Osteoblast (primary cell): ENCODE measurements around the gene NUBPL. TPM values are rescaled to one million over a fixed set of nuclear protein-coding genes. Genes with fewer than 3 reads are reported as not detected.
A peak's percentile ranks its signal among the peaks of the same experiment; 100 is the strongest.

Experiments
- DNase-seq: peaks from one replicate; pipeline ENCODE4 v3.0.0; 2011; ENCODE audit warnings: low spot score, mixed read lengths; ENCODE audit not compliant: insufficient read length; ENCODE audit errors: missing footprints
- H2AFZ ChIP-seq: 2 replicates; pipeline ENCODE4 v1.6.0; 2011; ENCODE audit warnings: mild to moderate bottlenecking, low read length
- H3K27ac ChIP-seq: 2 replicates; pipeline ENCODE4 v1.5.1; 2011; ENCODE audit warnings: mild to moderate bottlenecking, low read depth, low read length, moderate library complexity
- H3K27me3 ChIP-seq: 2 replicates; pipeline ENCODE4 v1.6.0; 2012; ENCODE audit warnings: mild to moderate bottlenecking, control low read depth, inconsistent platforms, low read length, moderate library complexity; ENCODE audit not compliant: insufficient read depth
- H3K36me3 ChIP-seq: 2 replicates; pipeline ENCODE4 v1.5.1; 2011; ENCODE audit warnings: mild to moderate bottlenecking, low read length, control low read depth, moderate library complexity; ENCODE audit not compliant: insufficient read depth
- H3K4me1 ChIP-seq: 2 replicates; pipeline ENCODE4 v1.5.1; 2011; ENCODE audit warnings: mild to moderate bottlenecking, low read length, control low read depth, moderate library complexity; ENCODE audit not compliant: insufficient read depth
- H3K4me2 ChIP-seq: 2 replicates; pipeline ENCODE4 v1.6.0; 2011; ENCODE audit warnings: mild to moderate bottlenecking, low read length; ENCODE audit not compliant: insufficient read depth
- H3K4me3 ChIP-seq: fragments of 200-600 bp; sonication (generic); 3 replicates; pipeline ENCODE4 v1.5.1; 2012; ENCODE audit warnings: mild to moderate bottlenecking, low read length, inconsistent platforms; ENCODE audit not compliant: insufficient read depth
- H3K79me2 ChIP-seq: 2 replicates; pipeline ENCODE4 v1.6.0; 2012; ENCODE audit warnings: mild to moderate bottlenecking, low read length, control low read depth, inconsistent platforms; ENCODE audit not compliant: insufficient read depth
- H3K9me3 ChIP-seq: 2 replicates; pipeline ENCODE4 v1.5.1; 2011; ENCODE audit warnings: low read depth, low read length, control low read depth
- H4K20me1 ChIP-seq: 2 replicates; pipeline ENCODE4 v1.6.0; 2012; ENCODE audit warnings: mild to moderate bottlenecking, low read length, control low read depth; ENCODE audit not compliant: insufficient read depth
- CTCF ChIP-seq: IDR thresholded peaks from 2 replicates; pipeline ENCODE4 v1.5.1; 2011; ENCODE audit warnings: mild to moderate bottlenecking, low read depth, low read length, moderate library complexity; ENCODE audit errors: extremely low read depth
- total RNA-seq: library from RNA; depleted of rRNA; stranded (reverse); fragments of >200 nt; gene quantifications from 2 replicates; pipeline ENCODE4 v1.2.3, GENCODE V29; 2012

NUBPL gene
- total RNA-seq, 1 donor, result 11.6 TPM

- H3K27me3 ChIP-seq, result no peaks in the 10 kb centered on the region
- no peak overlapping the region for H3K4me3 ChIP-seq
- no peaks in the 10 kb centered on the region for H3K79me2 ChIP-seq
- peak overlapping the region; percentile 12 for H3K4me2 ChIP-seq
- H2AFZ ChIP-seq, result no peak overlapping the region
- no peak for DNase-seq
- H3K4me1 ChIP-seq, result no peaks in the 10 kb centered on the region
- no peak overlapping the region for H3K27ac ChIP-seq
- H4K20me1 ChIP-seq, result no peaks in the 10 kb centered on the region
- H3K36me3 ChIP-seq, result no peaks in the 10 kb centered on the region
- H3K9me3 ChIP-seq, result no peaks in the 10 kb centered on the region
- no peak for TF ChIP-seq CTCF
Measured at GRCh38 chr14:31530136-31530535, 31.1 kb upstream of the NUBPL start.

- no peaks in the 10 kb centered on the region for H3K4me1 ChIP-seq
- no peak overlapping the region for H3K4me3 ChIP-seq
- no peak for TF ChIP-seq CTCF
- no peaks in the 10 kb centered on the region for H3K9me3 ChIP-seq
- H3K27ac ChIP-seq, result no peak overlapping the region
- no peak for DNase-seq
- H3K36me3 ChIP-seq, result no peaks in the 10 kb centered on the region
- no peaks in the 10 kb centered on the region for H4K20me1 ChIP-seq
- no peak overlapping the region for H2AFZ ChIP-seq
- no peaks in the 10 kb centered on the region for H3K27me3 ChIP-seq
- H3K4me2 ChIP-seq, result no peak overlapping the region
- H3K79me2 ChIP-seq, result no peaks in the 10 kb centered on the region
Measured at GRCh38 chr14:31536201-31536960, 24.8 kb upstream of the NUBPL start.

GRCh38 chr14:31541702-31542101 is 19.5 kb upstream of the NUBPL start:
- H4K20me1 ChIP-seq, result no peaks in the 10 kb centered on the region
- no peak for DNase-seq
- H3K4me2 ChIP-seq, result no peak overlapping the region
- no peaks in the 10 kb centered on the region for H3K9me3 ChIP-seq
- H3K27ac ChIP-seq, result no peak overlapping the region
- TF ChIP-seq CTCF, result no peak
- H3K79me2 ChIP-seq, result no peaks in the 10 kb centered on the region
- no peak overlapping the region for H3K4me3 ChIP-seq
- H3K36me3 ChIP-seq, result no peaks in the 10 kb centered on the region
- no peak overlapping the region for H2AFZ ChIP-seq
- H3K27me3 ChIP-seq, result no peaks in the 10 kb centered on the region
- H3K4me1 ChIP-seq, result no peaks in the 10 kb centered on the region

- Histone ChIP-seq H3K9me3 (no peaks in the 10 kb centered on the region), H4K20me1 (no peaks in the 10 kb centered on the region), H3K4me2 (no peak overlapping the region), H3K27ac (no peak overlapping the region), H2AFZ (no peak overlapping the region), H3K4me1 (no peaks in the 10 kb centered on the region), H3K27me3 (no peaks in the 10 kb centered on the region), H3K4me3 (no peak overlapping the region), H3K79me2 (no peaks in the 10 kb centered on the region), H3K36me3 (no peaks in the 10 kb centered on the region)
- TF ChIP-seq CTCF, result peak; percentile 41
- no peak for DNase-seq
Measured at GRCh38 chr14:31543969-31544799, 17.0 kb upstream of the NUBPL start.
